WTC11 (cell line): ENCODE measurements around the gene SNX21. TPM values are rescaled to one million over a fixed set of nuclear protein-coding genes. Genes with fewer than 3 reads are reported as not detected.

Experiments
- ATAC-seq: fragments of 200-7000 bp; cut with Tn5 transposase; 2 replicates; pipeline ENCODE4 v1.10.0; 2021; ENCODE audit warnings: mild to moderate bottlenecking, moderate library complexity
- CTCF ChIA-PET: fragments of 300-600 bp; sonication (Branson Sonifier 250); formaldehyde crosslinking; loops from one replicate; lab custom pipeline; 2021; ENCODE audit warnings: antibody characterized with exemption; lab: Charles Lee
- POLR2A ChIA-PET: fragments of 350-600 bp; sonication (Branson Sonifier 250); formaldehyde crosslinking; loops from one replicate; lab custom pipeline; 2021; ENCODE audit warnings: antibody characterized with exemption; lab: Charles Lee
- DNase-seq: peaks from one replicate; pipeline ENCODE4 v3.0.0; 2021; ENCODE audit warnings: low spot score
- H3K27ac Mint-ChIP-seq: 2 replicates; pipeline ENCODE4 v1.8.0; 2021; ENCODE audit warnings: mixed read lengths
- H3K27me3 Mint-ChIP-seq: 2 replicates; pipeline ENCODE4 v1.8.0; 2021; ENCODE audit warnings: low read depth, mild to moderate bottlenecking, moderate library complexity, mixed read lengths
- H3K36me3 Mint-ChIP-seq: 2 replicates; pipeline ENCODE4 v1.8.0; 2021; ENCODE audit warnings: mixed read lengths
- H3K4me1 Mint-ChIP-seq: 2 replicates; pipeline ENCODE4 v1.8.0; 2022; ENCODE audit warnings: mixed read lengths
- H3K4me3 Mint-ChIP-seq: 2 replicates; pipeline ENCODE4 v1.8.0; 2021; ENCODE audit warnings: mild to moderate bottlenecking, moderate library complexity, mixed read lengths
- H3K9me3 Mint-ChIP-seq: 2 replicates; pipeline ENCODE4 v1.8.0; 2021; ENCODE audit warnings: mixed read lengths
- AFF4 ChIP-seq: sonication (generic); formaldehyde crosslinking; IDR thresholded peaks from 2 replicates; pipeline ENCODE4 v1.8.1; 2023; ENCODE audit warnings: mild to moderate bottlenecking, missing genetic modification reagents, borderline replicate concordance
- CDX4 ChIP-seq: fragments of 250-450 bp; sonication (Bioruptor Pico); IDR thresholded peaks from 2 replicates; pipeline ENCODE4 v1.9.0; 2021; ENCODE audit warnings: moderate library complexity, mild to moderate bottlenecking, inconsistent platforms, borderline replicate concordance
- E2F4 ChIP-seq: sonication (generic); formaldehyde crosslinking; IDR thresholded peaks from 2 replicates; pipeline ENCODE4 v1.8.1; 2022; ENCODE audit warnings: low read depth, mild to moderate bottlenecking, moderate library complexity, missing genetic modification reagents, borderline replicate concordance
- E2F5 ChIP-seq: sonication (generic); formaldehyde crosslinking; IDR thresholded peaks from 2 replicates; pipeline ENCODE4 v1.8.1; 2022; ENCODE audit warnings: mild to moderate bottlenecking, moderate library complexity, missing genetic modification reagents
- ELF4 ChIP-seq: sonication (generic); formaldehyde crosslinking; IDR thresholded peaks from 2 replicates; pipeline ENCODE4 v1.8.1; 2022; ENCODE audit warnings: low read depth, mild to moderate bottlenecking, moderate library complexity, missing genetic modification reagents
- EMX1 ChIP-seq: fragments of 250-450 bp; sonication (Bioruptor Pico); IDR thresholded peaks from 2 replicates; pipeline ENCODE4 v1.8.0; 2021; ENCODE audit warnings: mild to moderate bottlenecking
- FOXJ3 ChIP-seq: sonication (generic); formaldehyde crosslinking; IDR thresholded peaks from 2 replicates; pipeline ENCODE4 v1.9.0; 2021; ENCODE audit warnings: missing genetic modification reagents, mild to moderate bottlenecking, borderline replicate concordance
- FOXP4 ChIP-seq: sonication (generic); formaldehyde crosslinking; IDR thresholded peaks from 2 replicates; pipeline ENCODE4 v1.8.0; 2022; ENCODE audit warnings: mild to moderate bottlenecking, missing genetic modification reagents
- GTF2I ChIP-seq: fragments of 250-450 bp; sonication (Bioruptor Pico); conservative IDR thresholded peaks from 2 replicates; pipeline ENCODE4 v1.4.0; 2021; ENCODE audit warnings: mild to moderate bottlenecking
- HMGXB4 ChIP-seq: sonication (generic); formaldehyde crosslinking; IDR thresholded peaks from 2 replicates; pipeline ENCODE4 v1.8.1; 2023; ENCODE audit warnings: mild to moderate bottlenecking, moderate library complexity, missing genetic modification reagents
- IRF2 ChIP-seq: sonication (generic); formaldehyde crosslinking; IDR thresholded peaks from 2 replicates; pipeline ENCODE4 v1.8.0; 2022; ENCODE audit warnings: low read depth, missing genetic modification reagents, borderline replicate concordance
- MAX ChIP-seq: sonication (generic); formaldehyde crosslinking; IDR thresholded peaks from 2 replicates; pipeline ENCODE4 v1.8.0; 2022; ENCODE audit warnings: mild to moderate bottlenecking, missing genetic modification reagents
- MYBL2 ChIP-seq: sonication (generic); formaldehyde crosslinking; IDR thresholded peaks from 2 replicates; pipeline ENCODE4 v1.8.1; 2023; ENCODE audit warnings: mild to moderate bottlenecking, moderate library complexity, missing genetic modification reagents
- NR1H2 ChIP-seq: sonication (generic); formaldehyde crosslinking; IDR thresholded peaks from 2 replicates; pipeline ENCODE4 v1.9.0; 2021; ENCODE audit warnings: mild to moderate bottlenecking, moderate library complexity, missing genetic modification reagents
- NR2C2 ChIP-seq: sonication (generic); formaldehyde crosslinking; IDR thresholded peaks from 2 replicates; pipeline ENCODE4 v1.8.0; 2022; ENCODE audit warnings: mild to moderate bottlenecking, missing genetic modification reagents
- OVOL2 ChIP-seq: fragments of 250-450 bp; sonication (Bioruptor Pico); IDR thresholded peaks from 2 replicates; pipeline ENCODE4 v1.9.0; 2021; ENCODE audit warnings: mild to moderate bottlenecking, borderline replicate concordance
- PRDM15 ChIP-seq: sonication (generic); formaldehyde crosslinking; IDR thresholded peaks from 2 replicates; pipeline ENCODE4 v1.8.0; 2022; ENCODE audit warnings: missing genetic modification reagents
- TP53 ChIP-seq: sonication (generic); formaldehyde crosslinking; IDR thresholded peaks from 2 replicates; pipeline ENCODE4 v1.8.1; 2023; ENCODE audit warnings: mild to moderate bottlenecking, missing genetic modification reagents
- ZNF219 ChIP-seq: sonication (generic); formaldehyde crosslinking; IDR thresholded peaks from 2 replicates; pipeline ENCODE4 v1.8.0; 2023; ENCODE audit warnings: missing genetic modification reagents, mild to moderate bottlenecking, borderline replicate concordance
- ZNF263 ChIP-seq: sonication (generic); formaldehyde crosslinking; IDR thresholded peaks from 2 replicates; pipeline ENCODE4 v1.8.1; 2022; ENCODE audit warnings: low read depth, mild to moderate bottlenecking, moderate library complexity, missing genetic modification reagents
- ZNF416 ChIP-seq: fragments of 250-450 bp; sonication (Bioruptor Pico); IDR thresholded peaks from 2 replicates; pipeline ENCODE4 v1.9.0; 2021; ENCODE audit warnings: mild to moderate bottlenecking, inconsistent platforms
- ZSCAN18 ChIP-seq: fragments of 250-450 bp; sonication (Bioruptor Pico); IDR thresholded peaks from 2 replicates; pipeline ENCODE4 v2.1.2; 2022; ENCODE audit warnings: mild to moderate bottlenecking, moderate library complexity
- total RNA-seq: library from RNA; stranded (reverse); gene quantifications from 3 replicates; pipeline ENCODE4 v1.2.3, GENCODE V29; 2021

The SNX21 gene
- total RNA-seq, 1 experiment from 2014 or later: 17.9 TPM

GRCh38 chr20:45818239-45818638 lies 15.4 kb upstream of the SNX21 start (continued):
- TF ChIP-seq PRDM15 (no peak), FOXJ3 (no peak), IRF2 (CRISPR knock-in tag) (no peak), ZNF263 (no peak), NR1H2 (no peak), ZSCAN18 (no peak), MYBL2 (no peak), ZNF416 (no peak), AFF4 (CRISPR knock-in tag) (no peak), CDX4 (CRISPR knock-in tag) (no peak), OVOL2 (CRISPR knock-in tag) (no peak)

GRCh38 chr20:45819466-45819865 lies 14.1 kb upstream of the SNX21 start:
- no peaks in the 10 kb centered on the region for H3K9me3 Mint-ChIP-seq
- peaks cover 23% of the 10 kb centered on the region for H3K36me3 Mint-ChIP-seq
- H3K4me1 Mint-ChIP-seq: peaks cover 22% of the 10 kb centered on the region
- ATAC-seq (no peak), DNase-seq (no peak)
- CTCF ChIA-PET: interaction anchor here (0.7 to 2.8 kb wide), 4 partner anchors 48 to 449 kb away, joined by 3 to 9 read pairs (median 4); no protein-coding TSS in a partner anchor
- peak overlapping the region; percentile 85; the same call in 1 of the 2 replicates for H3K27ac Mint-ChIP-seq
- H3K4me3 Mint-ChIP-seq: no peak overlapping the region
- POLR2A ChIA-PET: no interaction called here
- H3K27me3 Mint-ChIP-seq: peaks cover 21% of the 10 kb centered on the region
- TF ChIP-seq GTF2I (no peak), NR2C2 (CRISPR knock-in tag) (no peak), ELF4 (no peak), E2F4 (no peak), MAX (CRISPR knock-in tag) (no peak), HMGXB4 (no peak), TP53 (no peak), E2F5 (no peak), FOXP4 (CRISPR knock-in tag) (no peak), EMX1 (CRISPR knock-in tag) (no peak), ZNF219 (CRISPR knock-in tag) (no peak)
